GM06990 (cell line): ENCODE measurements around the gene CDH22.
A peak's percentile ranks its signal among the peaks of the same experiment; 100 is the strongest.

Experiments
- DNase-seq: peaks from one replicate; pipeline ENCODE4 v3.0.0-alpha.2; 2011; ENCODE audit not compliant: insufficient read length; ENCODE audit errors: extremely low read depth
- H3K27me3 ChIP-seq: replicated peaks from 2 replicates; pipeline ENCODE4 v1.6.0; 2011; ENCODE audit warnings: low read length; ENCODE audit not compliant: control insufficient read depth, insufficient read depth
- H3K36me3 ChIP-seq: 2 replicates; pipeline ENCODE4 v1.5.1; 2011; ENCODE audit warnings: low read length; ENCODE audit not compliant: control insufficient read depth, insufficient read depth
- H3K4me3 ChIP-seq: replicated peaks from 2 replicates; pipeline ENCODE4 v1.5.1; 2011; ENCODE audit warnings: low read depth, mild to moderate bottlenecking, control low read depth, low read length
- CTCF ChIP-seq: IDR thresholded peaks from 2 replicates; pipeline ENCODE4 v1.5.1; 2011; ENCODE audit warnings: low read length, control low read depth, mild to moderate bottlenecking, inconsistent platforms; ENCODE audit not compliant: insufficient read depth, poor library complexity, severe bottlenecking

The CDH22 gene

GRCh38 chr20:46129955-46130481 lies 178.3 kb downstream of the CDH22 start:
- no peak overlapping the region for H3K4me3 ChIP-seq
- TF ChIP-seq CTCF, result no peak
- no peaks in the 10 kb centered on the region; the same call in 1 of the 2 replicates for H3K27me3 ChIP-seq
- DNase-seq, result peak; percentile 40
- H3K36me3 ChIP-seq, result peaks cover 24% of the 10 kb centered on the region

DNA sequence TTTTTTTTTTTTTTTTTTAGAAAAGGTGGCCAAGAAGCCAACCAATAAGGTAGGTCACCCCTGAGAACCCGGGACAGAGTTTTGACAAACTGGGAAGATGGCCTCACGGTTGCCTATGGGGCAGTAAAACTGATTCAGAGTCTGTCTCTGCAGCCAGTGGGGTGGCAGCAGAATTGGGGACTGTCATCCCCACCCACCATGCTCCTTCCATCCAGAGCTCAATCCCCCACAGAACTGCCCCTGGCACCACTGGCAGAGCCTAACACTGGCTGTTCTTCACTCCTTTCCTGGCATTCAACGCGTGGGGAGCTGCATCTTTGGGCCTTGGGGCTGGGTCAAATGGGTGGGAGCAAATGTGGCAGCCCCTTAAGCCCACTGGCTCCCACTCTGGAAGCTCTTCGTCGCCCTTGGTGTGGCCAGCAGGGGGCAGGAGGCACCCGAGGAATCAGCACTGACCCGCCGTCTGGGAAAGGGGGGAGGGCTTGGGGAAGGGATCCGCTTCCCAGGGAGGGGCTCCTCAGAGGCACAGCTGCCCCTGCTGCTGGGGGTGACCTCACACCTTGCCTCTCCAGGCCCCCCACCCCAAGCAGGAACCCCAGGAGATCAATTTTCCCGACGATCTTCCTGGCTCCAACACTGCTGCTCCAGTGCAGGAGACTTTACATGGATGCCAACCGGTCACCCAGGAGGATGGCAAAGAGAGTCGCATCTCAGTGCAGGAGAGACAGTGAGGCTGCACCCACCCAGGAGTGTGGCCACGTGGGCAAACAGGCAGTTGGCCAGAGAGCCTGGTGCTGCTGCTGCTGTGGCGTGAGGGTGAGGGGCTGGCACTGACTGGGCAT lies 179.8 kb downstream of the CDH22 start:
- DNase-seq, result no peak
- Histone ChIP-seq H3K27me3 (no peaks in the 10 kb centered on the region), H3K36me3 (peaks cover 32% of the 10 kb centered on the region), H3K4me3 (no peak overlapping the region)
- TF ChIP-seq CTCF, result peak; percentile 67

DNA sequence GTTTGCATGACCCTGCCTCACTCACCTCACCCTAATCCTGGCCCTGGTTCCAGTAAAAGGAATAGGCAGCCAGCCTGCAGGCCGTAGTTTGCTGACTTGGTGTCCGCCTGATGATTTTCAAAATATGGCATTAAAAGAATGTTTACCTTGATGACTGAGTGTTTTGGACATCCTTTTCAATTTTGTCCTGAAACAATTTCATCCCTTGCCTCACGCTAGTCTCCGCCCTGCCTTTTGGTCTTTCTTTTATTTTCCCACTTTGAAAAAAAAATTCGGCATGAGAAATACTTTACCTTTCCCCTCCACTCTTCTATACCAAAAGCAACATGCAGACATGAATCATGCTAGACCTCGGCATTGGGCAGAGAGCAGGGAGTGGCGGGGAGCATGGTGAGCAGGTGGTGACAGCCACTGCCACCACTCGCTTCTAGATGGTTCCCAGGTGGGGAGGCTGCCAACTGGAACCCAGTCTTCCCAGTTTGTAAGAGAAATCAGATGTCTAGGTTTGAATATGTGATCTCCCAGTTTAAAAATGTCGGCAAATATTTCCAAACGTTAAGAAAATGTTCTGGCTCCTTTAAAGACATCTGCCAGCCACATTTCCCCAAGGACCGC lies 180.8 kb downstream of the CDH22 start:
- DNase-seq, result no peak
- no peaks in the 10 kb centered on the region for H3K27me3 ChIP-seq

GRCh38 chr20:46126440-46127056 lies 181.8 kb downstream of the CDH22 start:
- DNase-seq, result no peak
- no peaks in the 10 kb centered on the region for H3K27me3 ChIP-seq
- no peak overlapping the region for H3K4me3 ChIP-seq
- peaks cover 49% of the 10 kb centered on the region for H3K36me3 ChIP-seq
- TF ChIP-seq CTCF, result no peak

More for the DNA sequence above, 180.8 kb downstream of the CDH22 start:
- peaks cover 41% of the 10 kb centered on the region for H3K36me3 ChIP-seq
- no peak for TF ChIP-seq CTCF
- no peak overlapping the region for H3K4me3 ChIP-seq
